ENCODE data around the gene CFAP53. TPM values are rescaled to one million over a fixed set of nuclear protein-coding genes. Genes with fewer than 3 reads are reported as not detected.
"Not testable (repeated sequence)": the region's sequence is repeated elsewhere in the genome, so short reads cannot be mapped to it uniquely, and the experiment has no call there.

CFAP53 gene
- total RNA-seq, 4 donors from 2014 or later: 0.37 to 1.3 TPM; not detected in 2

GRCh38 chr18:50268022-50268747, 1.9 kb upstream of the CFAP53 start:
- peak; percentile 67 for DNase-seq (ENCODE audit: low spot score)
- TF ChIP-seq CTCF (IDR thresholded peaks at IDR 0.05): peak in 1 of 3 donors; percentile 14
- ATAC-seq (ENCODE audit: low FRiP score): peak; percentile 82

GRCh38 chr18:50262977-50263376, 3.3 kb downstream of the CFAP53 start:
- ATAC-seq (ENCODE audit: low FRiP score): no peak
- DNase-seq (ENCODE audit: low spot score): no peak
- no peak for TF ChIP-seq CTCF (IDR thresholded peaks at IDR 0.05)

- ATAC-seq (ENCODE audit: low FRiP score): no peak
- DNase-seq (ENCODE audit: low spot score): no peak
- TF ChIP-seq CTCF (IDR thresholded peaks at IDR 0.05): no peak
Measured at GRCh38 chr18:50250935-50251334, 15.4 kb downstream of the CFAP53 start.

GRCh38 chr18:50249576-50249975, 16.7 kb downstream of the CFAP53 start:
- ATAC-seq (ENCODE audit: low FRiP score) (no peak), DNase-seq (ENCODE audit: low spot score) (no peak)
- TF ChIP-seq CTCF (IDR thresholded peaks at IDR 0.05): no peak

- no peak for DNase-seq (ENCODE audit: low spot score)
- no peak for TF ChIP-seq CTCF (IDR thresholded peaks at IDR 0.05)
- ATAC-seq (ENCODE audit: low FRiP score): no peak
Measured at GRCh38 chr18:50247561-50247960, 18.7 kb downstream of the CFAP53 start.

- DNase-seq (ENCODE audit: low spot score); ATAC-seq (ENCODE audit: low FRiP score): not testable (repeated sequence)
Measured at GRCh38 chr18:50241768-50242167, 24.5 kb downstream of the CFAP53 start.

- no peak for DNase-seq (ENCODE audit: low spot score)
- TF ChIP-seq CTCF (IDR thresholded peaks at IDR 0.05): no peak
- no peak for ATAC-seq (ENCODE audit: low FRiP score)
Measured at GRCh38 chr18:50240080-50240563, 26.2 kb downstream of the CFAP53 start.

All from omental fat pad (tissue), 4 donors.